NB4 (cell line): ENCODE results near the gene METTL13.
A peak's percentile ranks its signal among the peaks of the same experiment; 100 is the strongest.

Source experiments
- DNase-seq: peaks from one replicate; pipeline ENCODE4 v3.0.0; 2010; ENCODE audit warnings: low read depth
- H3K4me3 ChIP-seq: one replicate; pipeline ENCODE4 v1.5.1; 2011; ENCODE audit warnings: mild to moderate bottlenecking, low read depth, low read length, moderate library complexity
- MYC ChIP-seq: IDR thresholded peaks from 2 replicates; pipeline ENCODE4 v1.6.1; 2011; ENCODE audit warnings: low read depth, low read length
- POLR2A ChIP-seq: IDR thresholded peaks from 2 replicates; pipeline ENCODE4 v1.6.1; 2011; ENCODE audit warnings: mild to moderate bottlenecking; ENCODE audit not compliant: insufficient read length; ENCODE audit errors: extremely low read depth
- TF ChIP-seq, protein P1 (sequence below): IDR thresholded peaks from 2 replicates; pipeline ENCODE4 v1.6.1; 2011; ENCODE audit warnings: low read depth, low read length
- TF ChIP-seq, protein P2 (sequence below): IDR thresholded peaks from one replicate; pipeline ENCODE4 v1.5.1; 2012; ENCODE audit warnings: low read depth, low read length

Gene METTL13

DNA sequence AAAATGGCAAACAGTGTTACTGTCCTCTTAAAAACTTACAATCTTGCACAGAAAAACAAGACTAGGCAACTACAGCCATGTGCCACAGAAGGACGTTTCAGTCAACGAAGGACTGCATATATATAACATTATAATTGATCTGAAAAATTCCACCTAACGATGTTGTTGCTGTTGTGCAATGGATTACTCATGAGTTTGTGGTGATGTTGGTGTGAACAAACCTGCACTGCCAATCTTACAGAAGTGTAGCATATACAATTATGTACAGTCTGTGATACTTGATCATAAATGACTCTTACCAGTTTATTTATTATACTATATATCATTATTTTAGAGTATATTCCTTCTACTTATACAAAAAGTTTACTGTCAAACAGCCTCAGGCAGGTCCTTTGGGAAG lies 32.8 kb upstream of the METTL13 start:
- TF ChIP-seq MYC (no peak), POLR2A (no peak)
- TF ChIP-seq, protein P1, sequence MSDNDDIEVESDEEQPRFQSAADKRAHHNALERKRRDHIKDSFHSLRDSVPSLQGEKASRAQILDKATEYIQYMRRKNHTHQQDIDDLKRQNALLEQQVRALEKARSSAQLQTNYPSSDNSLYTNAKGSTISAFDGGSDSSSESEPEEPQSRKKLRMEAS: no peak
- TF ChIP-seq, protein P2, sequence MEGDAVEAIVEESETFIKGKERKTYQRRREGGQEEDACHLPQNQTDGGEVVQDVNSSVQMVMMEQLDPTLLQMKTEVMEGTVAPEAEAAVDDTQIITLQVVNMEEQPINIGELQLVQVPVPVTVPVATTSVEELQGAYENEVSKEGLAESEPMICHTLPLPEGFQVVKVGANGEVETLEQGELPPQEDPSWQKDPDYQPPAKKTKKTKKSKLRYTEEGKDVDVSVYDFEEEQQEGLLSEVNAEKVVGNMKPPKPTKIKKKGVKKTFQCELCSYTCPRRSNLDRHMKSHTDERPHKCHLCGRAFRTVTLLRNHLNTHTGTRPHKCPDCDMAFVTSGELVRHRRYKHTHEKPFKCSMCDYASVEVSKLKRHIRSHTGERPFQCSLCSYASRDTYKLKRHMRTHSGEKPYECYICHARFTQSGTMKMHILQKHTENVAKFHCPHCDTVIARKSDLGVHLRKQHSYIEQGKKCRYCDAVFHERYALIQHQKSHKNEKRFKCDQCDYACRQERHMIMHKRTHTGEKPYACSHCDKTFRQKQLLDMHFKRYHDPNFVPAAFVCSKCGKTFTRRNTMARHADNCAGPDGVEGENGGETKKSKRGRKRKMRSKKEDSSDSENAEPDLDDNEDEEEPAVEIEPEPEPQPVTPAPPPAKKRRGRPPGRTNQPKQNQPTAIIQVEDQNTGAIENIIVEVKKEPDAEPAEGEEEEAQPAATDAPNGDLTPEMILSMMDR: no peak
- DNase-seq: peak; percentile 10
- no peak overlapping the region for H3K4me3 ChIP-seq

DNA sequence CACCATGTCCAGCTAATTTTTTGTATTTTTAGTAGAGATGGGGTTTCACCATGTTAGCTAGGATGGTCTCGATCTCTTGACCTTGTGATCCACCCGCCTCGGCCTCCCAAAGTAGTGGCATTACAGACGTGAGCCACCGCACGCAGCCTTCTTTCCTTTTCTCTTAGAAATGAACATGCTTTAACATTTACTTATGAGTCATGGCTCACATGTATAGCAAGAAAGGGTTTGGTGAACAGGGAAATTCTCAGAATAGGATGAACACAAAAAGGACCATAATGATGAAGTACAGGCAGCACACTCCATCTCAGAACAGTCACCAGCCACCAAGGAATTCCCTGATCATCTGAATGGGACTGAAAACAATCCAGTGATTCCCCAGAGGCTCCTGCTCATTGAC lies 30.2 kb upstream of the METTL13 start:
- H3K4me3 ChIP-seq: no peak overlapping the region
- TF ChIP-seq, protein P1: no peak
- DNase-seq: no peak

DNA sequence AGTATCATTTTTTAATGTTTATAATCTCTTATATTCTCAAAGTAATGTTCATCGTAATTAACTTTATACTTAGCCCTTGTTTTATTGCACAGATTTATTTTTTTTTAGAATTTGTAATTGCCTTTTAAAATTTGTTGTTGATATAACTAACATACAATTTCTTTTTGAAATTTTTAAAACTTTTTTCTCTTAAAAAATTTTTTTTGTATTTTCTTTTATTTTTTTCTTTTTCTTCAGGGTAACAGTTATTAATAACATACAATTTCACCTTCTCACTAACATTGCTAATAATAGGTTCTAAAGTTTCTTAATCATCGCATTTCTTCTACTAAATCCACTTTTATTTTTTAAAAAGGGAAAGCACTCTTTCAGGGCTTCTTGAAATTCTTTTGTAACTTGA lies 28.3 kb upstream of the METTL13 start:
- TF ChIP-seq POLR2A (no peak), MYC (no peak)
- TF ChIP-seq, protein P1: no peak
- TF ChIP-seq, protein P2: no peak
- DNase-seq: no peak
- no peak overlapping the region for H3K4me3 ChIP-seq

DNA sequence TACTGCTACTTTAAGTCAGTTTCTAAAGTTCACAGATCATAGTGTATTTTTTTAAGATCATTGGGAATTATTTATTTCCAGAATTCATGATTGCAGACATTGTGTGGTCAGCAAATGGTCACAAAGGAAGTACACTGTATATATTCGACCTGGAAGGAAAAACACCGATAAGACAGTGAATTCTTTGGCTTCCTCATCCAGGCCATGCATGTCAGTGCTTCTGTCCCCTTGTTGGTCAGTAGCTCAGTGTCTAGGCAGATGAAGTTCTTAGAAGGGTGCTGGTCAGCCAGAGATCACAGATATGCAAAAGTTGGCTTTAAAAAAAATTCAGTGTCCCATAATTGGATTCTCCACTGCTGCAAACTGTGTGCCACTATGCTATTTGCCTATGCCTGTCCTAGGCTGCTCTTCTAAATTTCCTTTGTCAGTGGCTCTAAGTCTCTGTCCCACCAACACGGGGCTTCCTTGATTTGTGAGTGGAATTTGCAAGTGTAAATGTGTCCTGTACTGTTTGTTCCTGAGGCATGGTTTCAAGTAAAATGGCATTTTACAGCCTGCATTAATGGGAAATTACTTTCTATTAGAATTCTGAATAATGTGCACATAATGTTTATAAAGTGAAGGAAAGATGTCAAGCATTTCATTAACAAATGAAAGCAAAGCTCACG lies 27.6 kb upstream of the METTL13 start:
- TF ChIP-seq, protein P1: no peak
- TF ChIP-seq POLR2A: no peak
- TF ChIP-seq MYC: no peak
- TF ChIP-seq, protein P2: no peak
- H3K4me3 ChIP-seq: no peak overlapping the region
- no peak for DNase-seq

DNA sequence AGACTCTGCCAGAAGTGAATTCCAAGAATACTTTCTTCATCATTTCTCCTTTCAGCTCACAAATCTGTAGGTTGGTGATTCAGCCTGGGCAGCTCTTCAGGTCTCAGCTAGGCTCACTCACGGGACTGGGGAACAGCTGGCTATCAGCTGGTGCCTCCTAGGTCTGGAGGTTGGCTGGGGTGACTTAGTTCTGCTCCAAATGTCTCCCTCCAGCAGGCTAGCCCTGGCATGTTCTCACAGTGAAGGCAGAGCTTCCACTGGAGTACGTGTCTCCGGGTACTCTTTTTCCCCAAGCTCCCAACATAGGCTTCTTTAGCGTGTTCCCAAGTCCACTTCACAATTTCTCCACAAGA lies 27.1 kb upstream of the METTL13 start:
- TF ChIP-seq, protein P2: no peak
- TF ChIP-seq, protein P1: no peak
- TF ChIP-seq POLR2A (no peak), MYC (no peak)
- H3K4me3 ChIP-seq: no peak overlapping the region
- no peak for DNase-seq

DNA sequence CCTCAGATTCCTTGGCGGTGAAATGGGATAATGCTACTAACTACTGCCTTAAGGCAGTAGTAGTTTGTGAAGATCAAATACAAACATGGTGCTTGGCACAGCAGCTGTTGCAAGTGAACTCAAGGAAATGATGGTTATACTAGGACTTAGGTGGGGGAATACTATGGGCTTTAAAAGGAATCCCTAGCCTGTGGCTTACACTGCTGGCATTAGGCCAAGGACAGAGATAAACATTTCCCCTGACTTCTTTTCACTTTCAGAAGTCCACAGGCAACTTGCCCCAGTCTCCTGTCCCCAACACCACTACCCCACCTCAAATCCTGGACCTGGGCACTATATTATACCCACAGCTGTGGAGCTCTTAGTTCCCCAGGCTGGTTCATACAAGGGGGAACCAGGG lies 26.5 kb upstream of the METTL13 start:
- H3K4me3 ChIP-seq: no peak overlapping the region
- DNase-seq: no peak
- no peak for TF ChIP-seq MYC
- TF ChIP-seq, protein P1: no peak
- no peak for TF ChIP-seq POLR2A
- TF ChIP-seq, protein P2: no peak
